Fibroblast of mammary gland (primary cell): ENCODE results near the gene SLC66A2.

Source experiments
- DNase-seq: peaks from one replicate; pipeline ENCODE4 v3.0.0-alpha.2; 2010; ENCODE audit warnings: low read depth
- H3K4me3 ChIP-seq: 2 replicates; pipeline ENCODE4 v1.5.1; 2011; ENCODE audit warnings: low read depth, mild to moderate bottlenecking, low read length, moderate library complexity; ENCODE audit not compliant: control insufficient read depth
- TF ChIP-seq, protein P1 (sequence below): conservative IDR thresholded peaks from 2 replicates; pipeline ENCODE4 v1.5.1; 2011; ENCODE audit warnings: low read depth, low read length, inconsistent platforms; ENCODE audit not compliant: control insufficient read depth, insufficient read depth

Gene SLC66A2

GRCh38 chr18:79912994-79913831, 38.2 kb downstream of the SLC66A2 start:
- no peak overlapping the region for H3K4me3 ChIP-seq
- TF ChIP-seq, protein P1, sequence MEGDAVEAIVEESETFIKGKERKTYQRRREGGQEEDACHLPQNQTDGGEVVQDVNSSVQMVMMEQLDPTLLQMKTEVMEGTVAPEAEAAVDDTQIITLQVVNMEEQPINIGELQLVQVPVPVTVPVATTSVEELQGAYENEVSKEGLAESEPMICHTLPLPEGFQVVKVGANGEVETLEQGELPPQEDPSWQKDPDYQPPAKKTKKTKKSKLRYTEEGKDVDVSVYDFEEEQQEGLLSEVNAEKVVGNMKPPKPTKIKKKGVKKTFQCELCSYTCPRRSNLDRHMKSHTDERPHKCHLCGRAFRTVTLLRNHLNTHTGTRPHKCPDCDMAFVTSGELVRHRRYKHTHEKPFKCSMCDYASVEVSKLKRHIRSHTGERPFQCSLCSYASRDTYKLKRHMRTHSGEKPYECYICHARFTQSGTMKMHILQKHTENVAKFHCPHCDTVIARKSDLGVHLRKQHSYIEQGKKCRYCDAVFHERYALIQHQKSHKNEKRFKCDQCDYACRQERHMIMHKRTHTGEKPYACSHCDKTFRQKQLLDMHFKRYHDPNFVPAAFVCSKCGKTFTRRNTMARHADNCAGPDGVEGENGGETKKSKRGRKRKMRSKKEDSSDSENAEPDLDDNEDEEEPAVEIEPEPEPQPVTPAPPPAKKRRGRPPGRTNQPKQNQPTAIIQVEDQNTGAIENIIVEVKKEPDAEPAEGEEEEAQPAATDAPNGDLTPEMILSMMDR: no peak
- DNase-seq: no peak

- TF ChIP-seq, protein P1: no peak
- no peak overlapping the region for H3K4me3 ChIP-seq
- peak; percentile 21 for DNase-seq
Measured at GRCh38 chr18:79912409-79912991, 39.0 kb downstream of the SLC66A2 start.

DNA sequence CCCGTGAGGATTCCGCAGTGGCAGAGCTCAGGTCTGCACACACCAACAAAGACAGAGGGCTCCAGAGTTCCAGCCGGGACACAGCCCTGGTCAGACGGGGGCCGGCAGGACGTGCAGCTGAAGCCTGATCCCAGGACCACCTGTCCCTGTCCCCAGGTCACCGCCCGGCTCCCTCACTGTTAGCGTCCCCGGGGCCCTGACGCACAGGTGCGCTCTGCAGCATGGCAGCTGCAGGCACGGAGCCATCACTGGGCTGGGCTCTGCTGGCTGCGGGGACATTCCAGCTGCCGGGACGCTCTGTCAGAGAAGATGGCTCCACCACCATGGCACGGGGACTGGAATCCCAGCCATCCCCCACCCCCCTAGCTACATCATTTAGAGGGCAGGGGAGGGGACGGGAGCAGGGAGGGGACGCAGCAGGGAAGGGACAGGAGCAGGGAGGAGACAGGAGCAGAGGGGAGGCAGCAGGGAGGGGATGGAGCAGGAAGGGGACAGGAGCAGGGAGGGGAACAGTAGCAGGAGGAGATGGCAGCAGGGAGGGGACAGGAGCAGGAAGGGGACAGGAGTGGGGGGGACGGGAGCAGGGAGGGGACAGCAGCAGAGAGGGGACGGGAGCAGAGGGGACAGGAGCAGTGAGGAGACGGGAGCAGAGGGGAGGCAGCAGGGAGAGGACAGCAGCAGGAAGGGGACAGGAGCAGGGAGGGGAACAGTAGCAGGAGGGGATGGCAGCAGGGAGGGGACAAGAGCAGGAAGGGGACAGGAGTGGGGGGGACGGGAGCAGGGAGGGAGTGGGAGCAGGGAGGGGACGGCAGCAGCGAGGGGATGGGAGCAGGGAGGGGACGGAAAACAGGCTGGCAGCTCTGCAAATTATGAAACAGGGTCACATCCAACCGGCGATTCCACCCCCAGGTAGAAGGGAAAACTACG, 39.8 kb downstream of the SLC66A2 start:
- DNase-seq: no peak
- H3K4me3 ChIP-seq: no peak overlapping the region
- TF ChIP-seq, protein P1: no peak

- TF ChIP-seq, protein P1: no peak
- DNase-seq: no peak
- H3K4me3 ChIP-seq: no peak overlapping the region
Measured at GRCh38 chr18:79910563-79911343, 40.7 kb downstream of the SLC66A2 start.

DNA sequence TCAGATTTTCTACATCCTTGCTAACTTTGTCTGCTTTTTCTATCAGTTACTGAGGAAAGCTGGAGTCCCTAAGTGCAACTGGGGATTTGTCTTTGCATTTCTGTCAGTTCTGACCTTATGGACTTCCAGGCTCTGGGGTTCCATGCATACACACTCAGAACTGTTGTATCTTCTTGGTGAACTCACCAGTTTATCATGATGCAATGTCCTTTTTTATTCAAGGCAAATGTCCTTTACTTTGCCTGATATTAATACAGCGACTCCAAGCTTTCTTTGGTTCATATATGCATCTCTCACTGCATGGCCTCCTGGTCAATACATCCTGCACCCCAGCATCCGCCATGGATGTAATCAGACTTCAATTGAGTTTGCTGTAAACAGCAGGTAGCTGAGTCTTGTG, 44.7 kb downstream of the SLC66A2 start:
- no peak for DNase-seq

More for the DNA sequence above, 44.7 kb downstream of the SLC66A2 start:
- H3K4me3 ChIP-seq: no peak overlapping the region
- TF ChIP-seq, protein P1: no peak
